ENCODE data around the gene TENT4A. TPM values are rescaled to one million over a fixed set of nuclear protein-coding genes. Genes with fewer than 3 reads are reported as not detected.

TENT4A gene
- total RNA-seq, 1 experiment from 2014 or later, result 29.6 TPM

- no peak for TF ChIP-seq POLR2AphosphoS5 (IDR thresholded peaks at IDR 0.05; ENCODE audit: low read depth, low read length)
Observed at GRCh38 chr5:6715271-6715670, 2.0 kb downstream of the TENT4A start (continued).

GRCh38 chr5:6715758-6716628 is 2.8 kb downstream of the TENT4A start:
- Histone ChIP-seq H3K36me3 (ENCODE audit: control insufficient read depth, insufficient read depth, low read length) (no peaks in the 10 kb centered on the region; the same call in 1 of the 2 replicates), H3K9me3 (ENCODE audit: control insufficient read depth, insufficient read depth, low read depth, low read length) (no peaks in the 10 kb centered on the region), H3K4me1 (ENCODE audit: control insufficient read depth, insufficient read depth, low read length) (peaks cover 28% of the 10 kb centered on the region), H3K27me3 (ENCODE audit: control insufficient read depth, insufficient read depth, low read length) (no peaks in the 10 kb centered on the region), H3K27ac (ENCODE audit: low read length) (peak overlapping the region; percentile 10; the same call in 1 of the 2 replicates), H3K4me3 (ENCODE audit: low read depth in 2 of 2, low read length in 2 of 2) (peak overlapping the region; percentile 77 to 87)
- POLR2A ChIA-PET, result no interaction called here
- CTCF ChIA-PET, result no interaction called here
- in situ Hi-C loops (cut with HindIII; ENCODE audit: low pct_unique_long_range_greater_than_20kb, low sequenced_read_pairs), result no loop called here
- TSS peak; percentile 81 for BruUV-seq (replicated peaks)
- TF ChIP-seq SIN3A (IDR thresholded peaks at IDR 0.05; ENCODE audit: borderline replicate concordance, insufficient read depth, low read depth, low read length) (no peak), CTCF (IDR thresholded peaks at IDR 0.05) (no peak), REST (IDR thresholded peaks at IDR 0.05; ENCODE audit: insufficient read depth in 1 of 2, low read depth in 2 of 2, low read length in 1 of 2) (no peak), TCF7L2 (IDR thresholded peaks at IDR 0.05; ENCODE audit: low read depth, low read length) (no peak), POLR2AphosphoS5 (IDR thresholded peaks at IDR 0.05; ENCODE audit: low read depth, low read length) (no peak)
- ATAC-seq (no peak), DNase-seq (ENCODE audit: low read depth, low spot score) (no peak)
- intact Hi-C loops (cut with micrococcal nuclease; ENCODE audit: unreplicated experiment), result loop anchor here (10.0 kb wide), 1 partner anchor 81 kb away; the partner anchor contains the start of genes NSUN2 and SRD5A1

- no TSS peak for BruUV-seq (replicated peaks)
- Histone ChIP-seq H3K9me3 (ENCODE audit: control insufficient read depth, insufficient read depth, low read depth, low read length) (no peaks in the 10 kb centered on the region), H3K4me1 (ENCODE audit: control insufficient read depth, insufficient read depth, low read length) (peaks cover 35% of the 10 kb centered on the region), H3K36me3 (ENCODE audit: control insufficient read depth, insufficient read depth, low read length) (no peaks in the 10 kb centered on the region; the same call in 1 of the 2 replicates), H3K4me3 (ENCODE audit: low read depth in 2 of 2, low read length in 2 of 2) (peak overlapping the region in 1 of 2 experiments; percentile 77; a peak in 2 of 4 replicates), H3K27me3 (ENCODE audit: control insufficient read depth, insufficient read depth, low read length) (no peaks in the 10 kb centered on the region), H3K27ac (ENCODE audit: low read length) (no peak overlapping the region)
- TF ChIP-seq SIN3A (IDR thresholded peaks at IDR 0.05; ENCODE audit: borderline replicate concordance, insufficient read depth, low read depth, low read length) (no peak), POLR2AphosphoS5 (IDR thresholded peaks at IDR 0.05; ENCODE audit: low read depth, low read length) (no peak), TCF7L2 (IDR thresholded peaks at IDR 0.05; ENCODE audit: low read depth, low read length) (no peak), CTCF (IDR thresholded peaks at IDR 0.05) (no peak), REST (IDR thresholded peaks at IDR 0.05; ENCODE audit: insufficient read depth in 1 of 2, low read depth in 2 of 2, low read length in 1 of 2) (no peak)
- intact Hi-C loops (cut with micrococcal nuclease; ENCODE audit: unreplicated experiment) (loop anchor here (10.0 kb wide), 1 partner anchor 82 kb away; the partner anchor contains the start of genes NSUN2 and SRD5A1), in situ Hi-C loops (cut with HindIII; ENCODE audit: low pct_unique_long_range_greater_than_20kb, low sequenced_read_pairs) (no loop called here)
- DNase-seq (ENCODE audit: low read depth, low spot score) (no peak), ATAC-seq (no peak)
- CTCF ChIA-PET, result no interaction called here
- POLR2A ChIA-PET, result no interaction called here
Observed at GRCh38 chr5:6716629-6717149, 3.5 kb downstream of the TENT4A start.
